Fibroblast of villous mesenchyme (primary cell): Measurements from ENCODE around the gene RFC1. TPM values are rescaled to one million over a fixed set of nuclear protein-coding genes. Genes with fewer than 3 reads are reported as not detected.
A peak's percentile ranks its signal among the peaks of the same experiment; 100 is the strongest.
"Not testable (repeated sequence)": the region's sequence is repeated elsewhere in the genome, so short reads cannot be mapped to it uniquely, and the experiment has no call there.

ENCODE experiments used
- DNase-seq: peaks from one replicate; pipeline ENCODE4 v3.0.0-alpha.2; 2010; ENCODE audit warnings: low read depth
- H3K4me3 ChIP-seq: 2 replicates; pipeline ENCODE4 v1.5.1; 2011; ENCODE audit warnings: low read depth, mild to moderate bottlenecking, low read length
- CTCF ChIP-seq: IDR thresholded peaks from 2 replicates; pipeline ENCODE4 v1.5.1; 2012; ENCODE audit warnings: low read depth, mild to moderate bottlenecking, low read length; ENCODE audit not compliant: insufficient read depth
- total RNA-seq: library from RNA; depleted of rRNA; stranded (reverse); fragments of >200 nt; gene quantifications from 2 replicates; pipeline ENCODE4 v1.2.3, GENCODE V29; 2012

RFC1 gene
- total RNA-seq, 1 donor: 55.3 TPM

- TF ChIP-seq CTCF: no peak
These were observed 1.0 kb upstream of the RFC1 start for GRCh38 chr4:39367166-39367565.

GRCh38 chr4:39365360-39365759 is 802 bp downstream of the RFC1 start:
- DNase-seq: no peak
- TF ChIP-seq CTCF: no peak
- peak overlapping the region; percentile 98 for H3K4me3 ChIP-seq

More at GRCh38 chr4:39367166-39367565, 1.0 kb upstream of the RFC1 start:
- no peak for DNase-seq
- no peak overlapping the region for H3K4me3 ChIP-seq

GRCh38 chr4:39363773-39364393 is 2.3 kb downstream of the RFC1 start:
- no peak overlapping the region for H3K4me3 ChIP-seq
- TF ChIP-seq CTCF: no peak
- DNase-seq: no peak

GRCh38 chr4:39362827-39363226 is 3.3 kb downstream of the RFC1 start:
- TF ChIP-seq CTCF: no peak
- DNase-seq: peak; percentile 90
- H3K4me3 ChIP-seq: peak overlapping the region; percentile 25

GRCh38 chr4:39360611-39361010 is 5.6 kb downstream of the RFC1 start:
- not testable (repeated sequence) for DNase-seq, H3K4me3 ChIP-seq

- no peak for TF ChIP-seq CTCF
- no peak overlapping the region for H3K4me3 ChIP-seq
These were observed 9.2 kb downstream of the RFC1 start for GRCh38 chr4:39357002-39357401.

GRCh38 chr4:39354254-39354552 is 12.0 kb downstream of the RFC1 start:
- H3K4me3 ChIP-seq: peak overlapping the region; percentile 45
- DNase-seq: no peak

More at GRCh38 chr4:39357002-39357401, 9.2 kb downstream of the RFC1 start:
- DNase-seq: no peak

More at GRCh38 chr4:39354254-39354552, 12.0 kb downstream of the RFC1 start:
- no peak for TF ChIP-seq CTCF
